ENCODE results near the gene CELF6. TPM values are rescaled to one million over a fixed set of nuclear protein-coding genes. Genes with fewer than 3 reads are reported as not detected.
A peak's percentile ranks its signal among the peaks of the same experiment; 100 is the strongest.

The CELF6 gene
- total RNA-seq: under 1 TPM; 0.14 to 0.92 TPM
- under 1 TPM; 0.10 to 0.74 TPM for polyA plus RNA-seq

DNA sequence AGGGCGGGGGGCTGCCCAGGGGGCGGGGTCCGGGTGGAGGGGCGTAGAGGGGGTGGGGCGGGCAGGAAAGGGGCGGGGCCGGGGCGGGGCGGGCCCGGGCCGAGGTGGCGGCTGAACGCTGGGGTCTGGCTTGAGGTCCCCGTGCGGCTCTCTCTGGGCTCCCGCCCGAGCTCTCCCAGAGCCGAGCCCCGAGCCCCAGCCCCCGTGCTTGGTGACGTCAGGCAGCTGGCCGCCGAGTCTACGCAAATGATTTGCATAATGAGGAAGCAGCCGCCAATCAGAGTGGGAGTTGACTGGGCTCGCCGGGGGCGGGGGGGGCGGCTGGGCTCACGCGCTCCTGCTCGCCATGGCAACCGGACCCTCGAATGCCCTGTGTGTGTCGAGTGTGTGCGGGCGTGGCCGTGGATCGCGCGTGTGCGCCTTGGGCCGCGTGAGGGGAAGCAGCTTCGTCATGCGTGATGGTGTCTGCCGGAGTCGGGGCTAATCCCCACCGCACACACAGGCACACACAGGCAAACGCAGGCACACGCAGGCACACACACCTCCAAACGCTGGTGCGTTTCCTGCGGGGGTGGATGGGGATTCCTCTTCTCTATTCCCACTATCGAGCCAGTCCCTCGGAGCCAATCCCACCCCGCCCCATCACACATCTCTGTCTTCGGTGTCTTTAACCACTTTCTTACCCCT is at the start of gene CELF6:
Gene CELF6 (minus strand): TSS at position 173 of the 687 bp plus-strand sequence. CDS start 283 bp downstream, outside the sequence.
- Histone ChIP-seq H3K36me3 (ENCODE audit: control insufficient read depth in 4 of 4, insufficient read depth in 3 of 4, low read depth in 1 of 4, low read length in 3 of 4) (no peaks in the 10 kb centered on the region), H3K4me3 (ENCODE audit: low read depth in 1 of 3, low read length in 3 of 3) (peak within 1 kb of the TSS in 1 of 3 donors; percentile 58), H3K9me3 (ENCODE audit: control insufficient read depth in 4 of 4, low read length in 3 of 4) (no peaks in the 10 kb centered on the region), H3K27ac (ENCODE audit: low read depth in 1 of 2, low read length in 2 of 2) (no peak within 1 kb of the TSS), H3K9ac (ENCODE audit: low read depth in 1 of 2, low read length in 2 of 2) (no peak within 1 kb of the TSS), H3K4me1 (ENCODE audit: control insufficient read depth in 4 of 4, insufficient read depth in 4 of 4, low read length in 3 of 4) (peaks cover 5 to 12% (median 9%) of the 10 kb centered on the region in 4 donors), H3K27me3 (ENCODE audit: control insufficient read depth in 4 of 4, insufficient read depth in 4 of 4, low read length in 3 of 4) (no peaks in the 10 kb centered on the region)
- TF ChIP-seq, protein P1, sequence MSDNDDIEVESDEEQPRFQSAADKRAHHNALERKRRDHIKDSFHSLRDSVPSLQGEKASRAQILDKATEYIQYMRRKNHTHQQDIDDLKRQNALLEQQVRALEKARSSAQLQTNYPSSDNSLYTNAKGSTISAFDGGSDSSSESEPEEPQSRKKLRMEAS (IDR thresholded peaks at IDR 0.05): no peak
- TF ChIP-seq SP1 (IDR thresholded peaks at IDR 0.05): no peak
- TF ChIP-seq, protein P2, sequence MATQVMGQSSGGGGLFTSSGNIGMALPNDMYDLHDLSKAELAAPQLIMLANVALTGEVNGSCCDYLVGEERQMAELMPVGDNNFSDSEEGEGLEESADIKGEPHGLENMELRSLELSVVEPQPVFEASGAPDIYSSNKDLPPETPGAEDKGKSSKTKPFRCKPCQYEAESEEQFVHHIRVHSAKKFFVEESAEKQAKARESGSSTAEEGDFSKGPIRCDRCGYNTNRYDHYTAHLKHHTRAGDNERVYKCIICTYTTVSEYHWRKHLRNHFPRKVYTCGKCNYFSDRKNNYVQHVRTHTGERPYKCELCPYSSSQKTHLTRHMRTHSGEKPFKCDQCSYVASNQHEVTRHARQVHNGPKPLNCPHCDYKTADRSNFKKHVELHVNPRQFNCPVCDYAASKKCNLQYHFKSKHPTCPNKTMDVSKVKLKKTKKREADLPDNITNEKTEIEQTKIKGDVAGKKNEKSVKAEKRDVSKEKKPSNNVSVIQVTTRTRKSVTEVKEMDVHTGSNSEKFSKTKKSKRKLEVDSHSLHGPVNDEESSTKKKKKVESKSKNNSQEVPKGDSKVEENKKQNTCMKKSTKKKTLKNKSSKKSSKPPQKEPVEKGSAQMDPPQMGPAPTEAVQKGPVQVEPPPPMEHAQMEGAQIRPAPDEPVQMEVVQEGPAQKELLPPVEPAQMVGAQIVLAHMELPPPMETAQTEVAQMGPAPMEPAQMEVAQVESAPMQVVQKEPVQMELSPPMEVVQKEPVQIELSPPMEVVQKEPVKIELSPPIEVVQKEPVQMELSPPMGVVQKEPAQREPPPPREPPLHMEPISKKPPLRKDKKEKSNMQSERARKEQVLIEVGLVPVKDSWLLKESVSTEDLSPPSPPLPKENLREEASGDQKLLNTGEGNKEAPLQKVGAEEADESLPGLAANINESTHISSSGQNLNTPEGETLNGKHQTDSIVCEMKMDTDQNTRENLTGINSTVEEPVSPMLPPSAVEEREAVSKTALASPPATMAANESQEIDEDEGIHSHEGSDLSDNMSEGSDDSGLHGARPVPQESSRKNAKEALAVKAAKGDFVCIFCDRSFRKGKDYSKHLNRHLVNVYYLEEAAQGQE (IDR thresholded peaks at IDR 0.05): peak; percentile 10
- TF ChIP-seq YY1 (IDR thresholded peaks at IDR 0.05): no peak
- no peak for TF ChIP-seq JUND (IDR thresholded peaks at IDR 0.05)
- TF ChIP-seq GABPA (IDR thresholded peaks at IDR 0.05 in 1 of 2, conservative IDR thresholded peaks at IDR 0.05 in 1 of 2): no peak
- 6% methylated on average over 58 of the region's 58 CpGs for WGBS
- DNase-seq (ENCODE audit: low spot score): peak; percentile 60

- Histone ChIP-seq H3K27ac (ENCODE audit: low read depth in 1 of 2, low read length in 2 of 2) (no peak overlapping the region), H3K9ac (ENCODE audit: low read depth in 1 of 2, low read length in 2 of 2) (no peak overlapping the region), H3K36me3 (ENCODE audit: control insufficient read depth in 4 of 4, insufficient read depth in 3 of 4, low read depth in 1 of 4, low read length in 3 of 4) (peaks cover 2 to 6% (median 3%) of the 10 kb centered on the region in 4 donors), H3K4me1 (ENCODE audit: control insufficient read depth in 4 of 4, insufficient read depth in 4 of 4, low read length in 3 of 4) (peaks cover under 1 to 10% (median 6%) of the 10 kb centered on the region in 4 donors), H3K27me3 (ENCODE audit: control insufficient read depth in 4 of 4, insufficient read depth in 4 of 4, low read length in 3 of 4) (no peaks in the 10 kb centered on the region), H3K4me3 (ENCODE audit: low read depth in 1 of 3, low read length in 3 of 3) (no peak overlapping the region), H3K9me3 (ENCODE audit: control insufficient read depth in 4 of 4, low read length in 3 of 4) (no peaks in the 10 kb centered on the region)
- WGBS: 78% methylated on average over 2 of the region's 2 CpGs
- no peak for TF ChIP-seq JUND (IDR thresholded peaks at IDR 0.05)
- no peak for TF ChIP-seq RAD21 (IDR thresholded peaks at IDR 0.05)
- no peak for TF ChIP-seq SP1 (IDR thresholded peaks at IDR 0.05)
- no peak for TF ChIP-seq FOXA1 (IDR thresholded peaks at IDR 0.05)
- no peak for TF ChIP-seq HNF4A (conservative IDR thresholded peaks at IDR 0.05)
- no peak for TF ChIP-seq HNF4G (IDR thresholded peaks at IDR 0.05)
- no peak for TF ChIP-seq GABPA (IDR thresholded peaks at IDR 0.05 in 1 of 2, conservative IDR thresholded peaks at IDR 0.05 in 1 of 2)
- TF ChIP-seq, protein P1 (IDR thresholded peaks at IDR 0.05): no peak
- TF ChIP-seq FOXA2 (IDR thresholded peaks at IDR 0.05): no peak
- TF ChIP-seq ZBTB33 (IDR thresholded peaks at IDR 0.05): no peak
- no peak for TF ChIP-seq EGR1 (IDR thresholded peaks at IDR 0.05; ENCODE audit: low read depth in 2 of 2)
- TF ChIP-seq ATF3 (IDR thresholded peaks at IDR 0.05): no peak
- no peak for TF ChIP-seq RXRA (IDR thresholded peaks at IDR 0.05)
- TF ChIP-seq YY1 (IDR thresholded peaks at IDR 0.05): no peak
- TF ChIP-seq, protein P2 (IDR thresholded peaks at IDR 0.05): no peak
- no peak for TF ChIP-seq NR2F2 (IDR thresholded peaks at IDR 0.05)
- TF ChIP-seq TAF1 (conservative IDR thresholded peaks at IDR 0.05): no peak
- no peak for TF ChIP-seq CTCF (IDR thresholded peaks at IDR 0.05; ENCODE audit: low read depth, low read length, missing input control)
- DNase-seq (ENCODE audit: low spot score): no peak
Observed at GRCh38 chr15:72368899-72369298, 48.9 kb upstream of the CELF6 start.
